GM12865 (cell line): ENCODE data around the gene DIP2B.

Source experiments
- DNase-seq: peaks from one replicate; pipeline ENCODE4 v3.0.0; 2010; ENCODE audit warnings: low read depth
- H3K4me3 ChIP-seq: 2 replicates; pipeline ENCODE4 v1.5.1; 2011; ENCODE audit warnings: mild to moderate bottlenecking, low read depth, low read length, control low read depth
- CTCF ChIP-seq: IDR thresholded peaks from 2 replicates; pipeline ENCODE4 v1.5.1; 2011; ENCODE audit warnings: low read length, control low read depth, low read depth, inconsistent platforms; ENCODE audit not compliant: insufficient read depth; ENCODE audit errors: missing control alignments

The DIP2B gene

GRCh38 chr12:50626026-50626425 lies 121.2 kb downstream of the DIP2B start:
- TF ChIP-seq CTCF: no peak
- H3K4me3 ChIP-seq: no peak overlapping the region
- no peak for DNase-seq

DNA sequence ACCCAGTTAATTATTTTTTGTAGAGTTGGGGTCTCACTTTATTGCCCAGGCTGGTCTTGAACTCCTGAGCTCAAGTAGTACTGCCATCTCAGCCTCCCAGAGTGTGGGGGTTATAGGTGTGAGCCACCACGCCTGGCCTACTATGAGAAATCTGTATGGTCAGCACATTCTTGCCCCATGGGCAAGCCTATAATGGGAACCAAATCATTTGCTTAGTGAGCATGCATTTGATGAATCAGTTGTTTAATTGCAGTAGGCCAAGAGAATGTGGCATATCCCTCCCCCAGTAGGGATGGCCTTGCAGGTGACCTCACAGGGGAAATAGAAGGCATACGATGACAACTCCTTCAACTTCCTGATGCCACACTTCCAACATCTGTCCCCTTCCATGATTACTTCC lies 122.7 kb downstream of the DIP2B start:
- no peak for DNase-seq
- TF ChIP-seq CTCF: no peak
- no peak overlapping the region for H3K4me3 ChIP-seq

DNA sequence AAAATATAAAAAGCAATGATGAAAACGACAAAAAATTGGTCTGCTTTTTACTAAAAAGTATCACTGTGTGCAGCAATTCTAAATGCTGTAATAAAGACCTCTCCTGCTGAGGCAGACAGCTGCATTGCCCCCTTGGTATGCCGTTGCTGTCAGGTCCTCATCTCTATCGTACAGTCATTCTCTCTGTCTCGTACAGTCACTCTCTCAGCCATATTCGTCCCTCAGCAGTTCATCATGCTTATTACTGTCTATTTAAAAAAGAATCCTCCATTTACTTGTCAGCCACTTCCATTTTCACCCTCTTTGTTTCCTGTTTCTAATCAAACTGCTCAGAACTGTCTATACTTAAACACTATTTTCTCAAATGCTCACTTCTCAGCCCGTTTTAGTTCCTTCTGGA lies 123.6 kb downstream of the DIP2B start:
- no peak overlapping the region for H3K4me3 ChIP-seq
- TF ChIP-seq CTCF: no peak
- no peak for DNase-seq

GRCh38 chr12:50633955-50634354 lies 129.2 kb downstream of the DIP2B start:
- DNase-seq: no peak

GRCh38 chr12:50634379-50634778 lies 129.6 kb downstream of the DIP2B start:
- no peak for TF ChIP-seq CTCF
- no peak overlapping the region for H3K4me3 ChIP-seq
- DNase-seq: no peak

More at GRCh38 chr12:50633955-50634354, 129.2 kb downstream of the DIP2B start:
- TF ChIP-seq CTCF: no peak
- no peak overlapping the region for H3K4me3 ChIP-seq

DNA sequence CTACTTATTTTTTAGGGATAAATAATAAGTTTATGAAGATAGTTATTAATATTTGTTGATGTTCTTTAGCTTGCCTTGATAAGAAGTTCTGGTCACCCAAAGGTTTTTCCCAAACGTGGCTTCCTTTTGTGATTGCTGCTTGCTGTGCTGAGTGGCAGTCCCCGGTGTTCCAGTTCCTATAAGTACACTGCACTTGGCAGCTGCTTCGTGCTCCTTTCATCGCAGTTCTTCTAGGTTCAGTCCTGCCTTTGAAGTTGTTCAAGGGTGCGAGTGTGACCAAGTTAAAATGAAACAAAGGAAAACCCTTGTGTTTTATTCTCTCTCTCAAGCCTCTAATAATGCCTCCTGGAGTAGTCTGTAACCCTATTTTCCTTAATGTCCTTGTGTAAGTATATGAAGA lies 130.6 kb downstream of the DIP2B start:
- no peak for TF ChIP-seq CTCF
- DNase-seq: peak; percentile 34
- no peak overlapping the region for H3K4me3 ChIP-seq

GRCh38 chr12:50635857-50636256 lies 131.1 kb downstream of the DIP2B start:
- no peak for TF ChIP-seq CTCF
- H3K4me3 ChIP-seq: no peak overlapping the region
- no peak for DNase-seq
